Left hindlimb (tissue), 1 donor: Measurements from ENCODE around the gene PXN.
A peak's percentile ranks its signal among the peaks of the same experiment; 100 is the strongest.
"Not testable (repeated sequence)": the region's sequence is repeated elsewhere in the genome, so short reads cannot be mapped to it uniquely, and the experiment has no call there.

Experiments
- DNase-seq: peaks from one replicate; pipeline ENCODE4 v3.0.0-alpha.2; 2018

PXN gene

DNA sequence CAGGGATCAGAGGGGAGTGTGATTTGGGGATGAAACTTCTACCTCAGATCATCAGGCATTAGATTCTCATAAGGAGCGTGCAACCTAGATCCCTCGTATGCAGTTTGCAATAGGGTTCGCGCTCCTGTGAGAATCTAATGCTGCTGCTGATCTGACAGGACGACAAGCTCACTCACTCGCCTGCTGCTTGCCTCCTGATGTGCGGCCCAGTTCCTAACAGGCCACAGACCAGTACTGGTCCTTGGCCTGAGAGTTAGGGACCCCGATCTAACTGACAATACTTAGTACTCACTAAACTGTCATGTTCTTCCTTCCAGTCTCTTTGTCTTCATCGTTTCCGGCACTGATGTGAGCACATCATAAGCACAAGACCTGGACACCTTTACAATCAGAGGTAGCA is 59.3 kb downstream of the PXN start:
- DNase-seq, result no peak

DNA sequence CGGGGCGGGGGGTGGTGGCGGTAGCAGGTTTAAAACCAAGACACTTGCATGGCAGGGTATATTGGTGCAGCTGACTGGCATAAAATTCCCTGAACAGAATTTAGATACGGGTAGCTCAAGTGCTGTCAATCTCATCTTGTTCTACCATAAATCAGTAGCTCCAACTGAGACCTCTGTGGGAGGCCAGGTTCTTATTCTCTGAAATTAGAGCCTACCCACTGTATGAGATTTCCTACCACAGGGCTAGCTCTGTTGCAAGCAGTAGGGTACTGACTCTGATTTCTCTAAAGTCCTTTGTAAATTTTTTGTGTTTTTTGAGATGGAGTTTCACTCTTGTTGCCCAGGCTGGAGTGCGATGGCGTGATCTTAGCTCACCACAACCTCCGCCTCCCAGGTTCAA is 61.4 kb downstream of the PXN start:
- DNase-seq, result no peak

DNA sequence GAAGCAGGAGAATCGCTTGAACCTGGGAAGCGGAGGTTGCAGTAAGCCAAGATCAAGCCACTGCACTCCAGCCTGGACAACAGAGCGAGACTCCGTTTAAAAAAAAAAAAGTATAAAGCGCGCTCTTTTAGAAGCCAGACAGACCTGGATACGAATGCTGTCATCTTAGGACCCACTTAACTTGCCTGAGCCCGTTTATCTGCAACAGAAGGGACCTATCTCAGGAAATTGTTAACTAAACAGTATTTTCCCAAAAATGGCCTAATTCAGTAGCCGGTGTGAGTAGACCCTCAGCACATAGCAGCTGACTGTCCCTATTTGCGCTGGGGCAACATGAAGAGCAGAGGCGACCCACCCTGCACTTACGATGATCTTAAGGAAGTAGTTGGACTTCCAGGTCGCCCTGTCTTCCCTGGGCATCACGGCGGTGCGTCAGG is 65.1 kb downstream of the PXN start:
- no peak for DNase-seq

DNA sequence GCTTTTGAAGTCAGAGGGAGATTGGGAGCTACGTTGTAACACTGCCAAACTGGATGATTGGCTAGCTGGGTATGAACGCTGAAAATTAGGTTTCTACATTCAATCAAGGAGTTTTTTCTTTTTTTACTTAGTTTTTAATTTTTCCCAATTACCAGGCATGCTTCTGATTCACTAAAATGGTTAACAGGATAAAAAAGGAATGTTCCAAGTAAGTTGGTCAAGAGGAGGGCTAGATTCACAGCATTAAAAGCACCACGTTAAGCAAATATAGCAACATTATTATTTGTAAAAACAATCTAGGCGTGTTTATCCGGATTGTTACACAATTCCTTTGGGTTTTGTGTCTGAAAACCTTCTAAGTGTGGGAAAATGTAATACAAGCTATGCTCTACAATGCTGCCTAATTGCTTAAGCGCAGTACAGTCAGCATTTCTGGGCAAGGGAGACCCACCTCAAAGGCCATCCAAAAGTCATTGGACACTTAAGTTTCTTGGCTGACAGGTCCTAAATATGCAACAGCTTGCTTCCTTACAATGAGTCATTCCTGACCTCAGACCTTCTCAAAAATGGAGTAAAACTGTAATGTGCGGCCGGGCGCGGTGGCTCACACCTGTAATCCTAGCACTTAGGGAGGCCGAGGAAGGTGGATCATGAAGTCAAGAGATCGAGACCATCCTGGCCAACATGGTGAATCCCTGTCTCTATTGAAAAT is 65.8 kb downstream of the PXN start:
- DNase-seq, result no peak

DNA sequence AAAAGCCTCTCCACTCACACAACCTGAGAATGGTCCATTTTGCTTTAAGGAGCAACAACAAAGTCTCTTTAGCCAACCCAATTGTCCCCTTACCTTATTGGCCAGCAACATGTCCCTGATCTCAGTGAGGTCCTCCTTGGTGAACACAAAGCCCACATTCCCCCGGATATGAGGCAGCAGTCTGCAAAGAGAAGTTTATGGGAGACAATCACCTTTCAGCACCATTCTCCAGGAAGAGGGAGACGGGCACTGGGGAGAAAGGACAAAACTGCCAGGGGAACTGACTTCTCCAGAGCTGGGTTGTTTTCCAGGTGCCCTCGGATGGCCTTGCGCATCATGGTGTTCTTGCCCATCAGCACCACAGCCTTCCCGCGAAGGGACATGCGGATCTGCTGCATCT is 66.5 kb downstream of the PXN start:
- DNase-seq, result no peak

DNA sequence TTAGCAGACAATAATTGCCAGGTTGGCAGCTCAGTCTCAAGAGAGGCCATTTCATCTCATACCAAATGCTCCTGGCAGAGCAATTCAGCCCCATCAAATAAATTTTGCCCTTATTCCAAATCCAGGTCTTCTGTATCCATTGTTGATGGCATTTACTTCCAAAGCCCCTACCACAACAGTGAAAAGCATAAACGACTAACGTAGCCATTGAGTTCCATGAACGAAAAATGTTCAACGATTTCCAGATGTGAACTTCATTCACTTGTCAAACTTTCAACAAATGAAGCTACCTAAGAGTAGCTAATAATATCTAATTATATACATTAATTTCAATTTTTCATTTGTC is 68.0 kb downstream of the PXN start:
- DNase-seq, result no peak

DNA sequence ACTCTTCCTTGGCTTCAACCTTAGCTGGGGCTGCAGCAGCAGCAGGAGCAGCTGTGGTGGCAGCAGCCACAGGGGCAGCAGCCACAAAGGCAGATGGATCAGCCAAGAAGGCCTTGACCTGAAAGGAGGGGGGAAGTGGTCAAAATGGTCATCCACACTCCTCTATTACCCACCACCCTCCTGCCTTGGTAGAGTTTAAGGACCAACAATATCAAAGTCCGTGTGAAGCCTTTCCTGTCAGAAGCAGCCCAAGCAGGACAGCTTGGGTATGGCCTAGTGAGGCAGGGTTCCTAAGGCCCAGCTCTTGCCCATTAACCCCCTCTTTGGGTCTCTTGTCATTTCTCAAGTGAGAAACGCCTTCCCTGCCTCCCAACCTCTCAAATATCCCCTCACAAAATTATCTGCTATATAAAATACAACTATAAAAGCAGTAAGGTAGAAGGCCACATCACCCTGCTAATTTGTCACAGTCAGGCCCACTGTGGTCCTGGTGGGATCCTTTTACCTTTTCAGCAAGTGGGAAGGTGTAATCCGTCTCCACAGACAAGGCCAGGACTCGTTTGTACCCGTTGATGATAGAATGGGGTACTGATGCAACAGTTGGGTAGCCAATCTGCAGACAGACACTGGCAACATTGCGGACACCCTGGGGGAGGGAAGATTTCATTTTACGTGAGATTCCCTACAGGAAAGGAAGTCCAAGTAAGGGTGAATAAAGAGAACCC is 68.6 kb downstream of the PXN start:
- DNase-seq, result not testable (repeated sequence)

DNA sequence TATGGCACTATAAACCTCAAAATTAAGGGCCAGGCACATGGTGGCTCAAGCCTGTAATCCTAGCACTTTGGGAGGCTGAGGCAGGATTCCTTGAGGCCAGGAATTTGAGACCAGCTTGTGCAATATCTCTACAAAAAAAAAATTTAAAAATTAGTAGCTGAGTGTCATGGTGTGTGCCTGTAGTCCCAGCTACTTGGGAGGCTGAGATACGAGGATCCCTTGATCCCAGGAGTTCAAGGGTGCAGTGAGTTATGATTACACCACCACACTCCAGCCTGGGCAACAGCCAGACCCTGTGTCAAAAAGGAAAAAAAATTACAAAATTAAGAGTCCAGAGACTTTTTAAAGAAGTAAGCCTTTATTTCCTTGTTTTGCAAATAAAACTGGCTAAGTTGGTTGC is 69.2 kb downstream of the PXN start:
- DNase-seq, result no peak

DNA sequence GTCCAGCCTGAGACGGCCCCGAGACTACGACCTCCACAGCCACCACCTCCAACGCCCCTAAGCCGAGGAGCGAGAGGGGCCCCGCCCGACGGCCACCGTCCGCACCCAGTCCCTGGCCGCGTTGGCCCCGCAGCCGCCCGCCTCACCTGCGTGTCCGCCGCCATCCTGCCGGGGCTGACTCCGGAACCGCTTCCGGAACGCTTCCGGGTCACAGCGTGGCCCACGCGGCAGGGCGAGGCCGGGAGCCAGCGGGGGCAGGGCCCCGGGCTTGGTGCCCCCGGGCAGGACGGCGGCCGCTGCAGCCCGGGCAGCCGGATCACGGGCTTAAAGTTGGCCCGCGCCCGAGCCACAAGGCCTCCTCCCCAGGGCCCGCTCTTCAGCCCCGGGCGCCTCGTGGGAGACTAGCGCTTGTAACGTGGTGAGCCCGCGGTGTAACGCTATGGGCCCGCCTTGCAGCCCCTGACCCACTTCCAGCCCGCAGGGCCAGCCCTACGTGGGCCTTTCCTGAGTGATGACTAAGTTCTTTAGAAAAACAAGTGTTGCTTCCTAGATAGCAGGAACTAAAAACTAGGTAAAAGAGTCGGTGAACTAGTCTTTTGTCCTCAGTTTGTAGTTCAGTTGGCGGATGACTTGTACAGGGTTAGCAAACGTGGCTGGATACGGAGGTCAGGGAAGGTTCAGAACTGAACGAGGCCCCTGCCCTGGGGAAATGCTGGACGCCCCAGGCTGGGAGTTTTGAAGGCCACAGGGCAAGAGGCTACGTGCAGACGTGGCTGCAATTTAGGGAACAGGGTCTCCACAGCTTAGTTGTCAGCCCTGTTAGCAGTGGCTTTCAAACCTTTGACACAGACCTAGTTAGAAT is 70.8 kb downstream of the PXN start, which contains the start of gene GCN1:
Gene GCN1 (minus strand): TSS at position 182 of the 862 bp plus-strand sequence. CDS start 18 bp downstream, at position 164.
- DNase-seq, result peak; percentile 90

DNA sequence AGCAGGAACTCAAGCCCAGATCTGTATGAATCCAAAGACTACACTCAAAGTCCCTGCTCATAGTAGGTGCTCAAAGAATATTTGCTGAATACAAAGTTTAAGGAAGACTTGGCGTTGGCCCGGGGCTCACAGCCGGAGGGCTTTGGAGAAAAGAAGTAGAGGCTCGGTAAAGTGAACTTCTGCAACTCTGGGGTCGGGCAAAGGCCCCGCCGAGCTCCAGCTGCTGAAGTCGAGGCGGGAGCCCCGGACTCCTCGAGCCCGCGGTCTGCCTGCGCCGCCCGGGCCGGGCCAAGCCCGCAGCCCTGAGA is 71.3 kb downstream of the PXN start:
- DNase-seq, result no peak

DNA sequence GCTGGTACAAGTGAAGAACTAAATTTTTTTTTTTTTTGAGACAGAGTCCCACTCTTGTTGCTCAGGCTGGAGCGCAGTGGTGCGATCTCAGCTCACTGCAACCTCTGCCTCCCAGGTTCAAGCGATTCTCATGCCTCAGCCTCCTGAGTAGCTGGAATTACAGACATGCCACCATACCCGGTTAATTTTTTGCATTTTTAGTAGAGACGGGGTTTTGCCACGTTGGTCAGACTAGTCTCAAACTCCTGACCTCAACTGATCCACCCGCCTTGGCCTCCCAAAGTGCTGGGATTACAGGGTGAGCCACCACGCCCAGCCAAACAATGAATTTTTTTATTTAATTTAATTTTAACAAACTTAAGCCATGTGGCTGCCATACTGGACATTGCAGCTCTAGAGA is 72.2 kb downstream of the PXN start:
- not testable (repeated sequence) for DNase-seq

DNA sequence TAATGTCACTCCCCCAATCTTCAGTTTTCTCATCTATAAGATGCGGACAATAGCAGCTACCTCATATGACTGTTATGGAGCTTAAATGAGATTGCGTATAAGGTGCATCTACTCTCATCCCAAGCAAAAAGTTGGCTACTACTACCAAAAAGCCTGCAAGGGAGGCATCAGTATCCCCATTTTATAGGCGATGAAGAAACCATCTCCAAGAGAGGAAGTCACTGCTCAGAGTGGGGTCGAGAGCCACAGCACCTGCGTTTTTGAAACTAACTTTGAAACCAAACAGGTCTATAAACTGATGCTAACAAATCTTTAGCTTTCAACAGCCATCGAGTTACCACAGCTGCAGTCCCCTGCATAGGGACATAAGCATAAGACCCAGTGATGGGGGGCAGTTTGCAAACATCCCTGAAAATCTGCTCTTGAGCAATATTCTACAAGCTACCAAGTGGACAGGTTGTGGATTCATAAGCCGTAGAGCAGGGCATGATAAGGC is 74.5 kb downstream of the PXN start:
- no peak for DNase-seq

DNA sequence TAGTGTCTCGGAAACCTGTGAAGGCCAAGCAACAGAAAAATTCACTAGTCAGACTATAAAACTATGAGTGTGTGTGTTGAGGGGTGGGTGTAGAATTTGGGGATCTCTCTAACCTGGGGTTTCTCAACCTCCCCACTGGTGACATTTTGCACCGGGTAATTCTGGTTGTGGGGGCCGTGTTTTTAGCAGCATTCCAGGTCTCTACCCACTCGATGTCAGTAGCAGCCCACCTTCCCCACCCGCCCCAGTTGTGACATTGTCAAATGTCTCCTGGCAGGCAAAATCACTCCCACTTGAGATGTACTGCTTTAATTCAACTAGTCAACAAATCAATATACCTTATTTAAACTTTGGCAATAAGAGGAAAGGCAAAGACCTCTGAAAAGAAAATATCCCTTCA is 75.1 kb downstream of the PXN start:
- no peak for DNase-seq

DNA sequence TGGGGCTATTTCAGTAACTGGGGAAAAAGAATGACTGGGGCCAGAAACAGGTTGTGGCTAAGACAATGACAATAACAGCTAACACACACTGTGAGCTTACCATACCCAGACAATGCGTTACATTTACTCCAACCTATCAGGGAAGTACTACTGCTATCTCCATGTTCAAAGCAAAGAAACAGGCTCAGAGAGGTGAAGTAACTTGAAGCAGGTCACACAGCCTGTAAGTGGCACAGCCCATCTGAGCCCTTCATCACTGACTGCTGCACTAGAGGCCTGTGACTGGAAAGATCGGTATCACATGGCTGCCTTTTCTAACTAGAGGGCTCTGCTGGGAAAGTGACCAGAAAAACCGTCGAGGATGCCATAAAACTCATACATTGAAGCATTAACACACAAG is 78.9 kb downstream of the PXN start:
- no peak for DNase-seq

DNA sequence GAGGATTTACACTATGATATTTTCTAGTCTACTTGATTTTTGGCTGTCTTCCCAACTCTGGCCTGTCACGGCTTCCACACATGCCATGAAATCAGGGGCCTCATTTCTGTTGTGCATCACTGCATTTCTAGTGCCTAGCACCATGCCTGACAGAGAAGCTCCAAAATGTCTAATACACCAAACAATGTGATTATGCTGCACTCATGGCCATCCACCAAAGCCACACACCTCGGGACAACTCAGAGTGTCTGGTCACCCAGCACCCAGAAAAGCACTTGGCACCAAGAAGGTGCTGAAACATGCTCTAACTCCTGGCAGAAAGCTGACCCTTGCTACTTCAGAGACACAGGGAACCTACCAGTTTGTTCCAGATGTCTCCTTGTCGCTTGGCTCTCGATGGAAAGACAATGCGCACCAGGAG is 82.3 kb downstream of the PXN start:
- no peak for DNase-seq

DNA sequence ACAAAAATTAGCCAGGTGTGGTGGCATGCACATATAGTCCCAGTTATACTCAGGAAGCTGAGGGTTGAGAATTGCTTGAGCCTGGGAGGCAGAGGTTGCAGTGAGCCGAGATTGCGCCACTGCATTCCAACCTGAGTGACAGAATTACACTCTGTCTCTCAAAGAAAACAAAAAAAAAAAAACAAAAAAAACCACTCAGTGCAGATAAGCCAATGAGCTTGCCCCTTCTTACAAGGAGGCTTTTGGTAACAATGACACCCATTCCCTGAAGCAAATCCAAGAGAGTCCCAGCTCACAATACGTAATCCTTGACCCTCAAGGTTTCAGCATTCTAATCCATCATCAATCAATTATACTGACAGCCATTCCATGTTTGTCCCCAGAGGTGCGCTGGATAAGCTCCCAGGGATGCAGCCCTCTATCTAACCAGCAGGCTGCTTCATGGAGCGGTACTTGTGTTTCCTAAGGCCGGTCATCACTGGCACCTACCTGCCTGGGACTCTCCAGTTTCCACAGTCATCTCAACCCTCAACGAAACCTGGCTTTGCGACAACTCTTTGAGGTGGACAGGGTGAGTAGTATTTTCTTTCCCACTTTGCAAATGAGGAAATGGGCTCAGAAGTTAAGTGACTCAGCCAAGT is 83.4 kb downstream of the PXN start:
- DNase-seq, result no peak

DNA sequence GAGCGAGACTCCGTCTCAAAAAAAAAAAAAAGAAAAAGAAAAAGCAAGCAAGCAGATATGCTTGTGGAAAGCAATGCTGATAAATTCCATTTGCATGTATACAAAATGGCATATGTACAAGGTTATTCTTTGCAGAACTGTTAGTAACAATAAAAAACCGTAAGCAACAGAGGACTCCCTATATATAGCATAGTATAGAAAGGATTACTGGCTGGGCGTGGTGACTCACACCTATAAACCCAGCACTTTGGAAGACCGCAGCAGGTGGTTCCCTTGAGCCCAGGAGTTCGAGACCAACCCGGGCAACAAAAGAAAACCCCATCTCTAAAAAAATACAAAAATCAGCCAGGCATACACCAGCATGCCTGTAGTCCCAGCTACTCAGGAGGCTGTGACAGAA is 84.6 kb downstream of the PXN start:
- no peak for DNase-seq

DNA sequence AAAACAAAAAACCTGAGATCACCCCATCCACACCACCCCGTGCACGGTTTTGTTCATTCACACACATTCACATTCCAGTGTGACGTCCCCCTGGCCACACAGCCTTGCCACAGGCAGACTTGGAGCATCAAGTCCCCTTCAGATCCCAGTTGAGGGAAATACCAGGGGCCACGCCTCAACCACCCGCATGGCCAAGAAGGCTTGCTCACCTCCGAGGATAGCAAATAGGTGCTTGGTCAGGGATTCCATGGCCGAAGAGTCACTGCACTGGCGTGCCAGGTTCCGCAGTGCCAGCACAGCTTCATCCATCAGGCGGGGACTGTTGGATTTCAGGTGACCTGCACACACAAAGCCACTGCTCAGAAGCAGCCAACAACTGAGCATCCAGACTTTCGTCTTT is 90.0 kb downstream of the PXN start:
- no peak for DNase-seq

DNA sequence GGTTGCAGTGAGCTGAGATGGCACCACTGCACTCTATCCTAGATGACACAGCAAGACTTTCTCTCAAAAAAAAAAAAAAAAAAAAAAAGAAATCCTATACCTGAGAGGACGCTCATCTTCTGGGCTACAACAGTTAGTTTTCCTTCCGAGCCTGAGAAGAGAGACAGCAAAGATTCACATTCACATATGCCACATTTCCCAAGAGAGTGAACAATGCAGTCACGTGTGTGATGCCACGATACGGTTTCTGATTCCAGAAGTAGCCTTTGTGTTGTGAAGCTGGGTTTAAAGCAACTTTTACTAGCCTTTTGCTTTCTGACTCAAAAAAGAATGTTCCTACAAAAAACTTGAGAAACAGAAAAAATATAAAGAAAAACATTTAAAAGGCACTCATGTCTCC is 90.5 kb downstream of the PXN start:
- DNase-seq, result no peak

DNA sequence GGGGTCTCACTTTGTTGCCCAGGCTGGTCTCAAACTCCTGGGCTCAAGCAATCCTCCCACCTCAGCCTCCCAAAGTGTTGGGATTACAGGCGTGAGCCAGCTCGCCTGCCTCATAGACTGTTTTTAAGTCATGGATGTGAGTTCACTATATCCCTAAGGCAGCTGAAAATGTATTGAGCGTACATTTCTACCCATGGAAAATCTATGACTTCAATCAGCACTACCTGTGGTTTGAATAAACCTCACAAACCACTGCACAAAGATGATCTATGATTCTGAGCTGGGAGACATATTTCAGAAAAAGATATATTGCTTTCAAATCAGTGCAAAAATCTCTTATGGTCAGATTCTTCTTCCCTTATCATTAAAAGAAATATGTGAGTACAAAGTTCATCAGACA is 93.5 kb downstream of the PXN start:
- no peak for DNase-seq

DNA sequence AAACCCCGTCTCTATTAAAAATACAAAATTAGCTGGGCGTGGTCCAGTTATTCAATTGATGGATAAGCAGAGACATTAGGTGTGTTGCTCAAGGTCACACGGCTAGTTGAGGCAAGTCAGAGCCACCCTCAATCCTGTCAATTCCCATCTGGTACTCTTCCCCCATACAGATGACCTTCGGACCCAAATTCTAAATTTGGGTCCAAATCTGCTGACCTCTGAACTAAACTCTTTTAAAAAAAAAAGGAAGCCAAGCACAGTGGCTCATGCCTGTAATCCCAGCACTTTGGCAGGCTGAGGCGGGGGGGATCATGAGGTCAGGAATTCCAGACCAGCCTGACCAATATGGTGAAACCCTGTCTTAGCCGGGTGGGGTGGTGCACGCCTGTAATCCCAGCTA is 94.9 kb downstream of the PXN start:
- no peak for DNase-seq

DNA sequence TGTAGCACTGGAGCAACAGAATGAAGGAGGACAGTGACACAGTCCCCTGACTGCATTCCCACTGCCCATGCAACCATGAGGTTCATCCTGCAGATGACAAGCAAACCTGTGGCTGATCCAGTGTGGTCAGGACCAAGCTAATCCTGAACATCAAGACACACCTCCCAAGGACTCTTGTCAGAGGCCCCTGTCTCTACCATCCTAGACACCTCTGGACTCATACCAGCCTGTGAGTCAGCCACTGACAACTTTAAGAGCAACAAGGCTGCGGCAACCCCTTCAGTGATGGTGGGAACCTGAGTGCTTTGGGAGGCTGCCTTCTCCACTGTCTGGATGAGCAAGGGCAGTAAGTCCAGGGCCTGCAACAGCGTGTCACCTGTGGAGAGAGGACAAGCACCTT is 95.6 kb downstream of the PXN start:
- DNase-seq, result no peak

DNA sequence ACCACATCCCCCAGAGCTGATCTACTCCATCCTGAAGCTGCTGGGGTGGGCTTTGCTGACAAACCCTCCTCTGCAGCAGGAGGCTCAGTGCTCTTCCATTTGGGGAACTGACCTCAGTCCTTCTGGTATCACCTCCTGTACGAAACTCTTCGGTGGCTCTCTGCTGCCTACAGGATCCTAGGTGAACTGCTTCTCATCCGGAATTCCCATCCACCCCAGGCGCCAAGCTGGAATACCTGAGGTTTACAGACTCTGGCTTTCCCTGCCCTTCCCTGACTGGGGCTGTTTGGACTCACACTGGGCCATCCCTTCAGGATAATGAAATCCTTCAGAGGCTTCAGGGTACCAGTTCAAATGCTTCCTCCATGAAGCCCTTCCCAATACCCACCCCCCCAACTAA is 97.2 kb downstream of the PXN start:
- DNase-seq, result no peak
